ENCODE measurements around the gene CAMK4.

The CAMK4 gene

GRCh38 chr5:111461934-111462333, 237.8 kb downstream of the CAMK4 start:
- no peak overlapping the region for H3K4me3 ChIP-seq (ENCODE audit: control insufficient read depth, low read depth, low read length)
- no peak for DNase-seq (ENCODE audit: low read depth)
- no peak for TF ChIP-seq CTCF (IDR thresholded peaks at IDR 0.05; ENCODE audit: control insufficient read depth, insufficient read depth, low read depth, low read length, missing control alignments)

- H3K4me3 ChIP-seq (ENCODE audit: control insufficient read depth, low read depth, low read length): no peak overlapping the region
- TF ChIP-seq CTCF (IDR thresholded peaks at IDR 0.05; ENCODE audit: control insufficient read depth, insufficient read depth, low read depth, low read length, missing control alignments): no peak
- no peak for DNase-seq (ENCODE audit: low read depth)
Observed at GRCh38 chr5:111463311-111463710, 239.1 kb downstream of the CAMK4 start.

GRCh38 chr5:111469293-111469896, 245.2 kb downstream of the CAMK4 start:
- no peak for DNase-seq (ENCODE audit: low read depth)
- H3K4me3 ChIP-seq (ENCODE audit: control insufficient read depth, low read depth, low read length): no peak overlapping the region
- TF ChIP-seq CTCF (IDR thresholded peaks at IDR 0.05; ENCODE audit: control insufficient read depth, insufficient read depth, low read depth, low read length, missing control alignments): no peak

GRCh38 chr5:111469903-111470302, 245.7 kb downstream of the CAMK4 start:
- no peak for DNase-seq (ENCODE audit: low read depth)
- TF ChIP-seq CTCF (IDR thresholded peaks at IDR 0.05; ENCODE audit: control insufficient read depth, insufficient read depth, low read depth, low read length, missing control alignments): no peak
- H3K4me3 ChIP-seq (ENCODE audit: control insufficient read depth, low read depth, low read length): no peak overlapping the region

GRCh38 chr5:111472096-111472495, 247.9 kb downstream of the CAMK4 start:
- DNase-seq (ENCODE audit: low read depth): no peak
- no peak overlapping the region for H3K4me3 ChIP-seq (ENCODE audit: control insufficient read depth, low read depth, low read length)
- TF ChIP-seq CTCF (IDR thresholded peaks at IDR 0.05; ENCODE audit: control insufficient read depth, insufficient read depth, low read depth, low read length, missing control alignments): no peak

- no peak for DNase-seq (ENCODE audit: low read depth)
- no peak for TF ChIP-seq CTCF (IDR thresholded peaks at IDR 0.05; ENCODE audit: control insufficient read depth, insufficient read depth, low read depth, low read length, missing control alignments)
- H3K4me3 ChIP-seq (ENCODE audit: control insufficient read depth, low read depth, low read length): no peak overlapping the region
Observed at GRCh38 chr5:111472579-111472978, 248.4 kb downstream of the CAMK4 start.

GRCh38 chr5:111478266-111478665, 254.1 kb downstream of the CAMK4 start:
- TF ChIP-seq CTCF (IDR thresholded peaks at IDR 0.05; ENCODE audit: control insufficient read depth, insufficient read depth, low read depth, low read length, missing control alignments): peak; percentile 20
- H3K4me3 ChIP-seq (ENCODE audit: control insufficient read depth, low read depth, low read length): no peak overlapping the region
- no peak for DNase-seq (ENCODE audit: low read depth)
